K562 (cell line): ENCODE measurements around the gene RTP3. TPM values are rescaled to one million over a fixed set of nuclear protein-coding genes. Genes with fewer than 3 reads are reported as not detected.

Source experiments
- ATAC-seq: fragments of 200-7000 bp; cut with Tn5 transposase; 3 replicates; pipeline ENCODE4 v1.9.1; 2020; ENCODE audit warnings: moderate library complexity
- BruUV-seq: library from RNA; stranded (reverse); fragments of 400-500 nt; replicated peaks from 2 replicates; lab custom pipeline; 2021; lab: Mats Ljungman, UMichigan
- CTCF ChIA-PET: fragments of 300-600 bp; formaldehyde crosslinking; extraction: SDS; loops from one replicate; lab custom pipeline; 2021; ENCODE audit warnings: low intra/inter-chr PET ratio; lab: Yijun Ruan, JAX
- POLR2A ChIA-PET: fragments of 300-600, 350-650 bp; sonication (Branson Sonifier 250); formaldehyde crosslinking; extraction: SDS; loops from one replicate; lab custom pipeline; 2021; ENCODE audit warnings: antibody characterized with exemption, inconsistent platforms; lab: Yijun Ruan, JAX
- DNase-seq, 4 experiments: peaks; one replicate each; pipeline versions ENCODE4 v3.0.0 to v3.0.0-alpha.2; 2011 to 2018; ENCODE audit warnings: low spot score in 3 of 4, mixed read lengths in 3 of 4; ENCODE audit errors: extremely low read depth in 1 of 4
- FAIRE-seq: peaks from 2 replicates; lab custom pipeline; 2011; peaks lifted over from hg19 to GRCh38; lab: Jason Lieb, UNC
- H2AFZ ChIP-seq: 2 replicates; pipeline ENCODE4 v1.6.0; 2011; ENCODE audit warnings: low read depth, low read length, control low read depth, inconsistent platforms
- H3K27ac ChIP-seq: fragments of 200-600 bp; 3 replicates; pipeline ENCODE4 v1.8.0; 2011; ENCODE audit warnings: low read depth, mild to moderate bottlenecking, control low read depth, inconsistent platforms, low read length, moderate library complexity, mixed read lengths; ENCODE audit errors: extremely low read depth
- H3K27me3 ChIP-seq, 2 experiments: fragments of 300-600 bp in 1 of 2; 2 replicates in 1 of 2; 3 replicates in 1 of 2; pipeline versions ENCODE4 v1.6.0 to v1.8.0; 2011; ENCODE audit warnings: inconsistent platforms in 2 of 2, low read length in 2 of 2, mild to moderate bottlenecking in 1 of 2, mixed read lengths in 1 of 2, moderate library complexity in 1 of 2; ENCODE audit not compliant: control insufficient read depth in 2 of 2, insufficient read depth in 2 of 2
- H3K36me3 ChIP-seq: fragments of 300-600 bp; 3 replicates; pipeline ENCODE4 v1.8.0; 2011; ENCODE audit warnings: mild to moderate bottlenecking, low read length, inconsistent platforms; ENCODE audit not compliant: control insufficient read depth, insufficient read depth
- H3K4me1 ChIP-seq, 2 experiments: fragments of 200-600 bp in 1 of 2; replicated peaks in 1 of 2; 2 replicates in 1 of 2; 3 replicates in 1 of 2; pipeline versions ENCODE4 v1.5.1 to v1.8.0; 2011; ENCODE audit warnings: inconsistent platforms in 2 of 2, low read length in 2 of 2, mild to moderate bottlenecking in 1 of 2, mixed read lengths in 1 of 2, moderate library complexity in 1 of 2; ENCODE audit not compliant: control insufficient read depth in 2 of 2, insufficient read depth in 2 of 2
- H3K4me2 ChIP-seq: 2 replicates; pipeline ENCODE4 v1.6.1; 2011; ENCODE audit warnings: low read length, control low read depth, inconsistent platforms, mixed read lengths; ENCODE audit not compliant: insufficient read depth
- H3K4me3 ChIP-seq: fragments of 200-600 bp; sonication (generic), shearing (Covaris generic); 2 replicates; pipeline ENCODE4 v1.5.1; 2016; ENCODE audit warnings: control low read depth, inconsistent platforms
- H3K79me2 ChIP-seq: fragments of 200-600 bp; 3 replicates; pipeline ENCODE4 v1.8.0; 2011; ENCODE audit warnings: low read length, inconsistent platforms; ENCODE audit not compliant: control insufficient read depth, insufficient read depth
- H3K9ac ChIP-seq, 2 experiments: 2 replicates each; pipeline versions ENCODE4 v1.6.0 to v1.6.1; 2011; ENCODE audit warnings: low read depth in 2 of 2, low read length in 2 of 2, control low read depth in 1 of 2, inconsistent platforms in 1 of 2, mild to moderate bottlenecking in 1 of 2, mixed read lengths in 1 of 2; ENCODE audit not compliant: insufficient read depth in 1 of 2
- H3K9me1 ChIP-seq: one replicate; pipeline ENCODE4 v1.6.0; 2011; ENCODE audit warnings: inconsistent platforms, mild to moderate bottlenecking, low read length, moderate library complexity; ENCODE audit not compliant: control insufficient read depth, insufficient read depth
- H3K9me3 ChIP-seq: replicated peaks from 2 replicates; pipeline ENCODE4 v1.5.1; 2011; ENCODE audit warnings: low read depth, low read length, inconsistent platforms; ENCODE audit not compliant: control insufficient read depth, insufficient read depth
- H4K20me1 ChIP-seq: replicated peaks from 2 replicates; pipeline ENCODE4 v1.6.1; 2011; ENCODE audit warnings: low read length, inconsistent platforms, mixed read lengths; ENCODE audit not compliant: control insufficient read depth, insufficient read depth
- ERF ChIP-seq: fragments of 450-650 bp; formaldehyde crosslinking; IDR thresholded peaks from 2 replicates; pipeline ENCODE4 v1.4.0; 2020; ENCODE audit warnings: mild to moderate bottlenecking, mixed read lengths
- ESRRA ChIP-seq: fragments of 450-650 bp; IDR thresholded peaks from 2 replicates; pipeline ENCODE4 v1.6.1; 2014; ENCODE audit warnings: low read depth, mild to moderate bottlenecking, moderate library complexity, borderline replicate concordance
- HMGN3 ChIP-seq: IDR thresholded peaks from 2 replicates; pipeline ENCODE4 v1.6.1; 2011; ENCODE audit warnings: borderline replicate concordance, low read depth, mild to moderate bottlenecking, mixed read lengths, low read length; ENCODE audit not compliant: insufficient read length; ENCODE audit errors: extremely low read depth
- ILK ChIP-seq: fragments of 450-650 bp; IDR thresholded peaks from 2 replicates; pipeline ENCODE4 v1.6.1; 2016; ENCODE audit warnings: missing genetic modification characterization, low read depth, mild to moderate bottlenecking, missing compliant biosample characterization, moderate library complexity, borderline replicate concordance
- MEIS2 ChIP-seq: fragments of 450-650 bp; IDR thresholded peaks from 2 replicates; pipeline ENCODE4 v1.6.1; 2014; ENCODE audit warnings: mild to moderate bottlenecking; ENCODE audit not compliant: partially characterized antibody
- RFX7 ChIP-seq: fragments of 250-450 bp; sonication (Bioruptor Pico); IDR thresholded peaks from 2 replicates; pipeline ENCODE4 v1.5.1; 2021; ENCODE audit warnings: mild to moderate bottlenecking
- THRAP3 ChIP-seq: fragments of 450-650 bp; IDR thresholded peaks from 2 replicates; pipeline ENCODE4 v1.6.1; 2016; ENCODE audit warnings: mild to moderate bottlenecking, inconsistent platforms, borderline replicate concordance
- ZBTB49 ChIP-seq: sonication (generic); formaldehyde crosslinking; IDR thresholded peaks from 2 replicates; pipeline ENCODE4 v1.8.0; 2022; ENCODE audit warnings: missing genetic modification reagents, mild to moderate bottlenecking, borderline replicate concordance
- ZNF280B ChIP-seq: fragments of 250-450 bp; sonication (Bioruptor Pico); IDR thresholded peaks from 2 replicates; pipeline ENCODE4 v1.5.1; 2021; ENCODE audit warnings: mild to moderate bottlenecking
- ZNF354B ChIP-seq: fragments of 250-450 bp; sonication (Bioruptor Pico); IDR thresholded peaks from 2 replicates; pipeline ENCODE4 v1.4.0; 2020
- ZNF444 ChIP-seq: fragments of 250-450 bp; sonication (Bioruptor Pico); IDR thresholded peaks from 2 replicates; pipeline ENCODE4 v1.4.0; 2020; ENCODE audit warnings: mild to moderate bottlenecking, moderate library complexity
- in situ Hi-C: fragments of 300-500 bp; cut with MboI; formaldehyde crosslinking; loops from 4 replicates; pipeline ENCODE4 v1.15.0; 2018; ENCODE audit warnings: inconsistent platforms, mixed read lengths
- intact Hi-C: fragments of 100-400 bp; cut with micrococcal nuclease; formaldehyde crosslinking; loops from 2 replicates; pipeline ENCODE4 v1.14.2; 2022
- polyA plus RNA-seq, 8 experiments: library from polyadenylated mRNA; depleted of rRNA in 4 of 8; stranded (reverse) in 5 of 8; unstranded in 3 of 8; fragments of >200 nt; fragmentation: Nextera tagmentation in 2 of 8; fragmentation: Illumina TruSeq in 1 of 8; extraction: Ambion mirVana in 2 of 8; extraction: Trizol in 1 of 8; gene quantifications; 2 replicates each; pipeline versions ENCODE4 v1.2.1 to v1.2.3, GENCODE V29; 2011 to 2014; ENCODE audit warnings: inconsistent platforms in 1 of 8, missing spikeins in 1 of 8
- total RNA-seq, 7 experiments: library from RNA; depleted of rRNA in 6 of 7; stranded (reverse); fragments of >200 nt in 6 of 7; fragmentation: Illumina TruSeq in 2 of 7; extraction: Trizol in 2 of 7; gene quantifications; 2 replicates each; pipeline versions ENCODE4 v1.2.1 to v1.2.3, GENCODE V29; 2011 to 2021; ENCODE audit warnings: low replicate concordance in 1 of 7
- TF ChIP-seq, protein P1 (sequence below): fragments of 250-450 bp; sonication (Bioruptor Pico); IDR thresholded peaks from 2 replicates; pipeline ENCODE4 v1.5.0; 2022; ENCODE audit warnings: mild to moderate bottlenecking
- TF ChIP-seq, protein P2 (sequence below): fragments of 250-450 bp; sonication (Bioruptor Pico); IDR thresholded peaks from 2 replicates; pipeline ENCODE4 v1.5.0; 2021

The RTP3 gene
- total and polyA plus RNA-seq, 9 of the 15 experiments (the other 6 are each of a cell fraction or from before 2014, with no cell fraction given): not detected

GRCh38 chr3:46466273-46466672 is 31.5 kb upstream of the RTP3 start:
- TF ChIP-seq HMGN3: no peak
- no peak for TF ChIP-seq ZNF444 (CRISPR knock-in tag)
- no peak for TF ChIP-seq ERF (CRISPR knock-in tag)
- TF ChIP-seq THRAP3: no peak
- TF ChIP-seq ZBTB49: no peak
- no peak for TF ChIP-seq RFX7 (CRISPR knock-in tag)
- TF ChIP-seq ILK (tag): no peak
- no peak for TF ChIP-seq ZNF354B (CRISPR knock-in tag)
- no peak for TF ChIP-seq ZNF280B (CRISPR knock-in tag)
- TF ChIP-seq MEIS2: no peak
- TF ChIP-seq, protein P1, sequence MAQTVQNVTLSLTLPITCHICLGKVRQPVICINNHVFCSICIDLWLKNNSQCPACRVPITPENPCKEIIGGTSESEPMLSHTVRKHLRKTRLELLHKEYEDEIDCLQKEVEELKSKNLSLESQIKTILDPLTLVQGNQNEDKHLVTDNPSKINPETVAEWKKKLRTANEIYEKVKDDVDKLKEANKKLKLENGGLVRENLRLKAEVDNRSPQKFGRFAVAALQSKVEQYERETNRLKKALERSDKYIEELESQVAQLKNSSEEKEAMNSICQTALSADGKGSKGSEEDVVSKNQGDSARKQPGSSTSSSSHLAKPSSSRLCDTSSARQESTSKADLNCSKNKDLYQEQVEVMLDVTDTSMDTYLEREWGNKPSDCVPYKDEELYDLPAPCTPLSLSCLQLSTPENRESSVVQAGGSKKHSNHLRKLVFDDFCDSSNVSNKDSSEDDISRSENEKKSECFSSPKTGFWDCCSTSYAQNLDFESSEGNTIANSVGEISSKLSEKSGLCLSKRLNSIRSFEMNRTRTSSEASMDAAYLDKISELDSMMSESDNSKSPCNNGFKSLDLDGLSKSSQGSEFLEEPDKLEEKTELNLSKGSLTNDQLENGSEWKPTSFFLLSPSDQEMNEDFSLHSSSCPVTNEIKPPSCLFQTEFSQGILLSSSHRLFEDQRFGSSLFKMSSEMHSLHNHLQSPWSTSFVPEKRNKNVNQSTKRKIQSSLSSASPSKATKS (CRISPR knock-in tag): no peak
- TF ChIP-seq ESRRA: no peak
- TF ChIP-seq, protein P2, sequence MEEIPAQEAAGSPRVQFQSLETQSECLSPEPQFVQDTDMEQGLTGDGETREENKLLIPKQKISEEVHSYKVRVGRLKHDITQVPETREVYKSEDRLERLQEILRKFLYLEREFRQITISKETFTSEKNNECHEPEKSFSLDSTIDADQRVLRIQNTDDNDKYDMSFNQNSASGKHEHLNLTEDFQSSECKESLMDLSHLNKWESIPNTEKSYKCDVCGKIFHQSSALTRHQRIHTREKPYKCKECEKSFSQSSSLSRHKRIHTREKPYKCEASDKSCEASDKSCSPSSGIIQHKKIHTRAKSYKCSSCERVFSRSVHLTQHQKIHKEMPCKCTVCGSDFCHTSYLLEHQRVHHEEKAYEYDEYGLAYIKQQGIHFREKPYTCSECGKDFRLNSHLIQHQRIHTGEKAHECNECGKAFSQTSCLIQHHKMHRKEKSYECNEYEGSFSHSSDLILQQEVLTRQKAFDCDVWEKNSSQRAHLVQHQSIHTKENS (CRISPR knock-in tag): no peak
- DNase-seq (no peak), ATAC-seq (no peak), FAIRE-seq (peak; percentile 32)
- Histone ChIP-seq H3K4me3 (no peak overlapping the region), H3K9ac (no peak overlapping the region), H3K4me2 (no peak overlapping the region), H3K9me3 (no peaks in the 10 kb centered on the region), H4K20me1 (no peaks in the 10 kb centered on the region), H3K36me3 (no peaks in the 10 kb centered on the region), H3K4me1 (peaks cover 0 to 6% of the 10 kb centered on the region in 2 experiments; a peak in 1 of 5 replicates), H3K27ac (no peak overlapping the region), H3K79me2 (no peaks in the 10 kb centered on the region), H3K27me3 (peaks cover 31 to 75% of the 10 kb centered on the region in 2 experiments), H2AFZ (no peak overlapping the region), H3K9me1 (no peaks in the 10 kb centered on the region)
- ChIA-PET POLR2A (interaction anchor here (0.8 to 0.9 kb wide), 2 partner anchors 23 to 40 kb away, joined by 3 to 4 read pairs; no protein-coding TSS in a partner anchor), CTCF (no interaction called here)
- in situ Hi-C loops: no loop called here
- BruUV-seq: no TSS peak
- intact Hi-C loops: no loop called here
